Pons (tissue), 1 donor: Measurements from ENCODE around the gene FAM9B.

Experiments used
- DNase-seq: peaks from one replicate; pipeline ENCODE4 v3.0.0-alpha.2; 2016; ENCODE audit warnings: low spot score

FAM9B gene

DNA sequence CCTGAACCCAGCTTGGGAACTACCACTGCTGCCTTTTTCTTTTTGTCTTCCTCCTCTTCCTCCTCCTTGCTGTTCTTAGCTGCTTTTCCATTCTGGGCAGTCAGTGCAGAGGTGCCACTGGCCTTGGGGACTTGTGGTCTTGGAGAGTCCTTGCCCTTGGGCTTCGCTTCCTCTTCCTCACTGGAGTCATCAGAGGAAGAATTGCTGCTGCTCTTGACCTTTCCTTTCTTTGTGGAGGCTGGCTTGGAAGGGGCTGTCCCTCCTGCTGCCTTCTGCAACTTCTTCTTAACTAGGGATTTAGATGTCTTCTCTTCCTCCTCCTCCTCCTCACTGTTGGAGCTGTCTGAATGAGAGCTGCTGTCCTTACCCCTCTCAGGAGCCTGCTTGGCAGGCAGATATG, 53.2 kb downstream of the FAM9B start:
- no peak for DNase-seq
